Measurements from ENCODE around the gene NDUFV1. TPM values are rescaled to one million over a fixed set of nuclear protein-coding genes. Genes with fewer than 3 reads are reported as not detected.

Gene NDUFV1
- total RNA-seq, 4 donors from 2014 or later = 75.6 to 207 (median 142) TPM

- H3K36me3 ChIP-seq = no peaks in the 10 kb centered on the region
- no peaks in the 10 kb centered on the region for H3K9me3 ChIP-seq
- H3K27ac ChIP-seq = no peak overlapping the region
- no peak for TF ChIP-seq POLR2A (IDR thresholded peaks at IDR 0.05)
- TF ChIP-seq CTCF (IDR thresholded peaks at IDR 0.05) = no peak
- H3K27me3 ChIP-seq = no peaks in the 10 kb centered on the region
- intact Hi-C loops (cut with DNase I; ENCODE audit: low total_unique reads) = no loop called here
- H3K4me3 ChIP-seq = no peak overlapping the region
- no peaks in the 10 kb centered on the region for H3K4me1 ChIP-seq
- no peak for DNase-seq
These were observed 29.8 kb upstream of the NDUFV1 start for GRCh38 chr11:67576735-67577475.

- TF ChIP-seq CTCF (IDR thresholded peaks at IDR 0.05) = no peak
- no peak for TF ChIP-seq POLR2A (IDR thresholded peaks at IDR 0.05)
- intact Hi-C loops (cut with DNase I; ENCODE audit: low total_unique reads) = no loop called here
- no peak overlapping the region for H3K4me3 ChIP-seq
- H3K36me3 ChIP-seq = no peaks in the 10 kb centered on the region
- no peaks in the 10 kb centered on the region for H3K27me3 ChIP-seq
- H3K27ac ChIP-seq = no peak overlapping the region
- no peaks in the 10 kb centered on the region for H3K9me3 ChIP-seq
- DNase-seq = no peak
- H3K4me1 ChIP-seq = no peaks in the 10 kb centered on the region
These were observed 28.8 kb upstream of the NDUFV1 start for GRCh38 chr11:67577951-67578350.

- no peak for TF ChIP-seq CTCF (IDR thresholded peaks at IDR 0.05)
- no peak for TF ChIP-seq POLR2A (IDR thresholded peaks at IDR 0.05)
- Histone ChIP-seq H3K27me3 (no peaks in the 10 kb centered on the region), H3K9me3 (no peaks in the 10 kb centered on the region), H3K27ac (no peak overlapping the region), H3K36me3 (no peaks in the 10 kb centered on the region), H3K4me3 (no peak overlapping the region), H3K4me1 (peaks cover 0 to 13% of the 10 kb centered on the region in 2 donors)
- intact Hi-C loops (cut with DNase I; ENCODE audit: low total_unique reads) = no loop called here
- no peak for DNase-seq
These were observed 25.3 kb upstream of the NDUFV1 start for GRCh38 chr11:67581469-67581868.

GRCh38 chr11:67582011-67582410 lies 24.7 kb upstream of the NDUFV1 start:
- Histone ChIP-seq H3K36me3 (no peaks in the 10 kb centered on the region), H3K4me3 (no peak overlapping the region), H3K27me3 (no peaks in the 10 kb centered on the region), H3K27ac (no peak overlapping the region), H3K4me1 (peaks cover 0 to 13% of the 10 kb centered on the region in 2 donors), H3K9me3 (no peaks in the 10 kb centered on the region)
- no peak for DNase-seq
- intact Hi-C loops (cut with DNase I; ENCODE audit: low total_unique reads) = no loop called here
- no peak for TF ChIP-seq POLR2A (IDR thresholded peaks at IDR 0.05)
- TF ChIP-seq CTCF (IDR thresholded peaks at IDR 0.05) = no peak

- peak; percentile 94 to 96 for DNase-seq
- intact Hi-C loops (cut with DNase I; ENCODE audit: low total_unique reads) = no loop called here
These were observed 23.2 kb upstream of the NDUFV1 start, which contains the start of gene GSTP1 for GRCh38 chr11:67583247-67584204. TSS of gene GSTP1 (plus strand) at chr11:67583812. CDS start at chr11:67583844, 32 bp downstream.

More at GRCh38 chr11:67583247-67584204, 23.2 kb upstream of the NDUFV1 start, which contains the start of gene GSTP1:
- peak; percentile 69 to 95 (median 92) for TF ChIP-seq CTCF (IDR thresholded peaks at IDR 0.05)
- TF ChIP-seq POLR2A (IDR thresholded peaks at IDR 0.05) = peak; percentile 96 to 97
- peaks cover 0 to 13% of the 10 kb centered on the region in 2 donors for H3K4me1 ChIP-seq
- no peaks in the 10 kb centered on the region for H3K36me3 ChIP-seq
- H3K27ac ChIP-seq = peak within 1 kb of the TSS; percentile 98 to 100
- H3K27me3 ChIP-seq = no peaks in the 10 kb centered on the region
- peak within 1 kb of the TSS; percentile 80 to 96 for H3K4me3 ChIP-seq
- no peaks in the 10 kb centered on the region for H3K9me3 ChIP-seq
